Activated naive CD4-positive, alpha-beta T cell treated with anti-CD3 and anti-CD28 coated beads, Interleukin-2, amount 50 U/mL, for 24 hours (primary cell): Measurements from ENCODE around the gene ERI3.

Experiments used
- H3K27ac Mint-ChIP-seq: one replicate; pipeline ENCODE4 v1.8.0; 2021; ENCODE audit warnings: mild to moderate bottlenecking, mixed read lengths
- H3K27me3 Mint-ChIP-seq: one replicate; pipeline ENCODE4 v1.8.0; 2021; ENCODE audit warnings: mixed read lengths
- H3K36me3 Mint-ChIP-seq: one replicate; pipeline ENCODE4 v1.8.0; 2021; ENCODE audit warnings: mixed read lengths
- H3K4me1 Mint-ChIP-seq: one replicate; pipeline ENCODE4 v1.8.0; 2021; ENCODE audit warnings: mixed read lengths
- H3K4me3 Mint-ChIP-seq: one replicate; pipeline ENCODE4 v1.8.0; 2021; ENCODE audit warnings: mild to moderate bottlenecking, mixed read lengths
- H3K9me3 Mint-ChIP-seq: one replicate; pipeline ENCODE4 v1.8.0; 2021; ENCODE audit warnings: mixed read lengths

The ERI3 gene

DNA sequence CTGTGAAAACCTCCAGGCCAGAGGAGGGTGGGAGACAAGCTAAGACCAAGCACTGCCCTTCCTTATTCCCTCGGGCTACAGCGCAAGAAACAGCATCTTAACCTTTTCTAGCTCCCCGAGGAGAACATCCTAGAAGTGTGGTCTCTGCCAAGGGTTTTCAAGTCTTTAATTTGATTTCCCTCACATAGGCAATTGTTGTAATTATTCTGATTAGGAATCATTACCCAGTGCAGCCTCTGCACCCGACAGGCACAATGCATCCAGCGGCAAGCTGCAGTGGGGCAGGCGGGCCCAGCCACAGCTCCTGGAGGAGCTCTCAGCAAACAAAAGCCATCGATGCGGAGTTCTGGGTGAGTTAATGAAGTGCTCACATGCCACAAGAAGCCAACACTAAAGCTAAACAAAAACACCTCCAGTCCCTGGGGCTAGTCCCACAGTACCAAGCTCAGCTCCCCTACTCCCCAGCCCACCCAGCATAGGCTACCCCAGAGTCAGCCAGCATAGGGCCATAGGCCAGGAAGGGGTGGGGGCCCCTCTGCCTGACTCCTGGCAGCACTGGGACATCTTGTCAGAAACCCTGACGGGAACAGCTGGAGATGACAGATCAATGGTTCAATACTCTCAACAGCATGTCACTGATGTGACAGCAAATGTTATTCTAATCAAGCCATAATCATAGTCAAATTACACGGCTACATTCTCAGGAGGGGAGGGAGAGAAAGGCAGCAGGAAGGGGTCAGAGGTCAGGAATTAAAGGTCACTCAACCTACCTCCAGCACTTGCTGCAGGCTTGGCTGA is 42.5 kb downstream of the ERI3 start:
- Mint-ChIP-seq H3K9me3 (no peaks in the 10 kb centered on the region), H3K27me3 (no peaks in the 10 kb centered on the region), H3K4me1 (no peaks in the 10 kb centered on the region), H3K4me3 (no peak overlapping the region), H3K36me3 (peaks cover 8% of the 10 kb centered on the region), H3K27ac (no peak overlapping the region)

DNA sequence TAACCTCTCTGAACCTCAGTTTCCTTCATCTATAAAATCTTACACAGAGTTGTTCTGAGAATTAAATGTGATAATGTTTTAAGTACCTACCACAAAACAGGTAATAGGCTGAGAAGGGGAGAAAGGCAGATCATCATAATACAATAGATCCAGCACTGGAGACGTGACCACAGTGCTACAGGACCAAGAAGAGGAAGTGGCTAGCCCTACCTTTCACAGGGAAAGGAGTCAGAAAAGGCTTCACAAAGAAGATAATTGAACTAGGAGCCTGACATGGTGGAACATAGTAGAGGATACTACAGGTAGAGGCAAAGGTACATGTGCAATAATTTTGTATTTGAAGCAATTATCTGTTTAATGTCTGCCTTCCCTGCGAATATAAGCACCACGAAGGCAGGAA is 45.1 kb downstream of the ERI3 start:
- Mint-ChIP-seq H3K4me3 (no peak overlapping the region), H3K36me3 (peaks cover 18% of the 10 kb centered on the region), H3K4me1 (peaks cover 25% of the 10 kb centered on the region), H3K27ac (no peak overlapping the region), H3K27me3 (no peaks in the 10 kb centered on the region), H3K9me3 (no peaks in the 10 kb centered on the region)

- H3K36me3 Mint-ChIP-seq: peaks cover 29% of the 10 kb centered on the region
Measured at GRCh38 chr1:44305962-44306422, 49.1 kb downstream of the ERI3 start.

GRCh38 chr1:44303532-44303931 is 51.5 kb downstream of the ERI3 start:
- Mint-ChIP-seq H3K27me3 (no peaks in the 10 kb centered on the region), H3K4me1 (peaks cover 39% of the 10 kb centered on the region), H3K36me3 (peaks cover 25% of the 10 kb centered on the region), H3K27ac (no peak overlapping the region), H3K4me3 (no peak overlapping the region), H3K9me3 (no peaks in the 10 kb centered on the region)

More at GRCh38 chr1:44305962-44306422, 49.1 kb downstream of the ERI3 start:
- H3K4me3 Mint-ChIP-seq: peak overlapping the region; percentile 35
- peaks cover 39% of the 10 kb centered on the region for H3K4me1 Mint-ChIP-seq
- peak overlapping the region; percentile 72 for H3K27ac Mint-ChIP-seq
- H3K27me3 Mint-ChIP-seq: no peaks in the 10 kb centered on the region
- no peaks in the 10 kb centered on the region for H3K9me3 Mint-ChIP-seq

- Mint-ChIP-seq H3K4me3 (no peak overlapping the region), H3K4me1 (peaks cover 39% of the 10 kb centered on the region), H3K36me3 (peaks cover 23% of the 10 kb centered on the region), H3K27ac (no peak overlapping the region), H3K27me3 (no peaks in the 10 kb centered on the region), H3K9me3 (no peaks in the 10 kb centered on the region)
Measured at GRCh38 chr1:44302541-44302940, 52.5 kb downstream of the ERI3 start.

DNA sequence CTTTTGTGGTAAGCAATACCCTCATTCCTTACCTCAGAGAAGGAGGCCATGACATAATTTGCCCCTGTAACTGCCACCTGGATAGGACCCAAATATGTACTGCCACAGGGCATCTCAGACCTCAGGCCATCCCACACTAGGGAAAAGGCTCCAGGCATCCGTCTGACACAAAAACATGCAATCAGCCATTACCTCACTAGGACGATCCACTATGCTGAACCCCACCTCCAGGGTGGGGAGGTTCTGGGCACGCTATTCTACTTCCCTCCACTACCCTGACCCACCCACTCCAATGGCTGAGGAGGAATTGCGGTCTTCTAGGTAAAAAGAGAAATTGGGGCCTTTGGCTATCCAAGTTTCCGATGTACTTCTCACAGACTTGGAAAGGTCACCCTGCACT is 53.6 kb downstream of the ERI3 start:
- no peaks in the 10 kb centered on the region for H3K9me3 Mint-ChIP-seq
- peaks cover 29% of the 10 kb centered on the region for H3K4me1 Mint-ChIP-seq
- peaks cover 23% of the 10 kb centered on the region for H3K36me3 Mint-ChIP-seq
- H3K27me3 Mint-ChIP-seq: no peaks in the 10 kb centered on the region
- H3K4me3 Mint-ChIP-seq: no peak overlapping the region
- no peak overlapping the region for H3K27ac Mint-ChIP-seq

- no peak overlapping the region for H3K4me3 Mint-ChIP-seq
- H3K9me3 Mint-ChIP-seq: no peaks in the 10 kb centered on the region
- no peaks in the 10 kb centered on the region for H3K27me3 Mint-ChIP-seq
- H3K4me1 Mint-ChIP-seq: peaks cover 23% of the 10 kb centered on the region
- H3K27ac Mint-ChIP-seq: no peak overlapping the region
- peaks cover 22% of the 10 kb centered on the region for H3K36me3 Mint-ChIP-seq
Measured at GRCh38 chr1:44300852-44301251, 54.2 kb downstream of the ERI3 start.

GRCh38 chr1:44297695-44298400 is 57.2 kb downstream of the ERI3 start:
- no peaks in the 10 kb centered on the region for H3K9me3 Mint-ChIP-seq
- no peak overlapping the region for H3K27ac Mint-ChIP-seq
- H3K4me1 Mint-ChIP-seq: no peaks in the 10 kb centered on the region
- H3K4me3 Mint-ChIP-seq: no peak overlapping the region
- no peaks in the 10 kb centered on the region for H3K27me3 Mint-ChIP-seq
- H3K36me3 Mint-ChIP-seq: peaks cover 21% of the 10 kb centered on the region

DNA sequence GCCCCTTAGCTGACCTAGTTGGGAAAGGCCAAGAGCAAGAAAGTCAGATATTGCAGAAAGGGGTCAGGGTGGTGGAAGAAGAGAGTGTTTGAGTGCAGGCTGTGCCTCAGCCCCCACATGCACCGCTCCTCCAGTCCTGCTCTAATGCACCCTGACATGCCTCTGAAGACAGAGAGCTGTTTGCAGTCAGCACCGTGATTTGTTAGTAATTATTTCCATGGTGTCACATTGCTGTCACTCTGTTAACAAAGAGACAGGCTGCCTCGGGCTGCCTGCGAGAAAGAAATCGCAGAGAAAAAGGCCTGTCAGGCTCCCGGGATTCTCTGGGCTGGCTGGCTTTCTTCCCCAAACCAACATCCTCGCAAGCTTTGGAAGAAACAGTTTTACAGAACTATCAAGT is 58.3 kb downstream of the ERI3 start:
- no peaks in the 10 kb centered on the region for H3K27me3 Mint-ChIP-seq
- no peak overlapping the region for H3K4me3 Mint-ChIP-seq
- H3K9me3 Mint-ChIP-seq: no peaks in the 10 kb centered on the region
- H3K4me1 Mint-ChIP-seq: no peaks in the 10 kb centered on the region
- no peak overlapping the region for H3K27ac Mint-ChIP-seq
- peaks cover 18% of the 10 kb centered on the region for H3K36me3 Mint-ChIP-seq

GRCh38 chr1:44296086-44296485 is 59.0 kb downstream of the ERI3 start:
- Mint-ChIP-seq H3K9me3 (no peaks in the 10 kb centered on the region), H3K4me3 (no peak overlapping the region), H3K4me1 (no peaks in the 10 kb centered on the region), H3K27ac (no peak overlapping the region), H3K27me3 (no peaks in the 10 kb centered on the region), H3K36me3 (peaks cover 18% of the 10 kb centered on the region)

DNA sequence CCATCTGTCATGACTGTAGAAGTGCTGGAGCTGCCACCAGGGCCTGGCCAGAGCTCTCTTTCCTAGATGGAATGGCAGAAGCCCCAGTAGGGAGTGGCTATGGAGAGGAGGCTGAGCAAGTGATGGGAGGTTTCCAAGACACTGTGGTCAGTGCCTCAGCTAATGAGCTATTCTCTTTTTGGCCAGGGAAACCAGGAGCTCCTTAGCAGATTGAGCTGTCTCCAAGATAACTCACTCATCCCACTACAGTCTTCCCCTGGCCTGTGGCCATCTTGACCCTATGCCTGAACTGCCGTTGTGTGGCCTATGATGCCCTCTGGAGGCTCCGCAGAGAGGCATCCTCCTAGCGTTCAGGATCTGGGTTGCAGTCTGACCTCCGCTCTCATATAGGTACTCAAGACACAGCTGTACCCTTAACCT is 60.5 kb downstream of the ERI3 start:
- H3K4me3 Mint-ChIP-seq: no peak overlapping the region
- no peaks in the 10 kb centered on the region for H3K27me3 Mint-ChIP-seq
- H3K36me3 Mint-ChIP-seq: peaks cover 20% of the 10 kb centered on the region
- H3K9me3 Mint-ChIP-seq: no peaks in the 10 kb centered on the region
- no peaks in the 10 kb centered on the region for H3K4me1 Mint-ChIP-seq
- H3K27ac Mint-ChIP-seq: no peak overlapping the region

DNA sequence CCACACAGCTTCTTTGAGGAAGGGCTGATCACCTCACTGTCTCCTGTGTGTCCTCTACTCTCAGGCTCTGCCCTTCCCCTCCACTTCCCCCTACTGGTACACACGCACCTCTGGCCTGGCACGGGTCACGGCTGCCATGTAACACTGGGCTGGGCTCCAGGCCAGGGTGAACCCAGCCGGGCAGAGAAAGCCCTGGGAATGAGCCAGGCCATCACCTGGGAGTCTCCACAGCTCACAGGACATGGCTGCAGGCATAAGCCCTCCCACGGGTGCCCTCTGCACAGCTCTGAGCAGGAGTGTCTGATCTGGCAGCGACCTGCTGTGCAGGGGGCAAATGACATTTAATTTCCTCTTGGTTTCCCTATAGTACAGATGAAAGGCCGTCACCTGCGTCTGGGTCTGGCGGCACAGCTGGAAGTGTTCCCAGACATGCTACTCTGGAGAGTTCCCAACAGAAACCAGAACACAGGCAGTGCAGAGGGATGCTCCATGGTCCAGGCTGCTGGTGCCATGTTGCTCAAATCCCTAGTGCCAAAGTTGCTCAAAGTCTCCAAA is 61.2 kb downstream of the ERI3 start:
- no peaks in the 10 kb centered on the region for H3K27me3 Mint-ChIP-seq
- H3K27ac Mint-ChIP-seq: no peak overlapping the region
- no peaks in the 10 kb centered on the region for H3K4me1 Mint-ChIP-seq
- peaks cover 21% of the 10 kb centered on the region for H3K36me3 Mint-ChIP-seq
- no peaks in the 10 kb centered on the region for H3K9me3 Mint-ChIP-seq
- no peak overlapping the region for H3K4me3 Mint-ChIP-seq

DNA sequence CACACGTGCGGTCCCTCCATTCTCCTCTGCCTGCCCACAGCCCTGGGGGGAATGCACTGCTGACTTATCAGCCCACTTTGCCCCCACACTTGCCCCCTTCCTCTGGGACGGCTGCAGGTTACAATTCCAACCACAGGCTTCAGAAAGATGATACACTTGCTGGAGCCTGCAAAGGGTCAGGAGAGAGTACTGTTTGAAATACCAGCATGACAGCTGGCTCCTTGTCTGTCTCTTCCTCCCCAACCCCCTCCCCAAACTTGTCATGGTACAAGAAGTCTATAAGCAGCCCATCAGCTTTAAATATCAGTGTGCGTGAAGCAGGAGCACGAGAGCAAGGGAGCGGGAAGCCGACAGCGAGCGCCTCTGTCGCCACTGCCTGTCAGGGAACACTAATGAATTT is 62.4 kb downstream of the ERI3 start:
- no peaks in the 10 kb centered on the region for H3K9me3 Mint-ChIP-seq
- H3K4me1 Mint-ChIP-seq: no peaks in the 10 kb centered on the region
- H3K27ac Mint-ChIP-seq: no peak overlapping the region
- H3K27me3 Mint-ChIP-seq: no peaks in the 10 kb centered on the region
- no peak overlapping the region for H3K4me3 Mint-ChIP-seq
- H3K36me3 Mint-ChIP-seq: peaks cover 20% of the 10 kb centered on the region

DNA sequence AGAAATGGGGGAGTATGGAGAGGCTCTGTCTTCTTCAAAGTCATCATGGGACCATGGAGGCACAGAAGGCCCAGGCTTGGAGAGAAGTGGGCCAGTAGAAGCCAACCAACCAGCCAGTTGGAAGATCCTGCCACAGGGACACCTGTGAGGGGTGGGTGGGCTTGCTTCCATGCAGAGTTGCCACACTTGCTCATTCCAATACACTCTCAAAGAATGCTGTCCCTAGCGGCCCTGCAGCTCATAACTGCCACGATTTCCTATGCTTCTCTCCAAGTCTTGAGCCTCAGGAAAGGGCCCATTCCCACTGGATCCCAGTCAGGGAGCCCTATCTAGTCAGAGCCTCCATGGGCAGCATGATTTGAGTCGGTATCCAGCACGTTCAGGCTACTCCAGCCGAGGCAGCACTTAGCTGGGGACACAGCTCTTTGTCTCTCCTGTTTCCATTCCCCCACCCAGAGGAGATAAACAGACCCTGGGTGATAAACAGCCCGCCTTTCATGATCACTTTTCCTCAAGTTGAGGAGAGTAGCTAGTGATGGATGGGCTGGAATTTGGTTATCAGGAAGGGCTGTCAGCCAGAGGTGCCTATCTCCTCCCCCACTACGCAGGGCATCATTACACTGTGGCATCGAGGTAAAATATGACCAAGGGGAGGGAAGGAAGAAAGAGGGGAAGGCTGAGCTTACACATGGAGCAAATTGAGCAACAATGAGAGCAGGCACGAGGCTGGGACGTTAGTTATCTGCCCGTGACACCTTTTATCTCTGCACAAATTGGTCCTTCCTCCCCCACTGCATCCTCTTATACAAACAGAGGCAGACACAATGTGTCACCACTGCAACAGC is 64.6 kb downstream of the ERI3 start:
- Mint-ChIP-seq H3K4me3 (no peak overlapping the region), H3K36me3 (peaks cover 13% of the 10 kb centered on the region), H3K27ac (no peak overlapping the region), H3K9me3 (no peaks in the 10 kb centered on the region), H3K4me1 (no peaks in the 10 kb centered on the region), H3K27me3 (no peaks in the 10 kb centered on the region)

DNA sequence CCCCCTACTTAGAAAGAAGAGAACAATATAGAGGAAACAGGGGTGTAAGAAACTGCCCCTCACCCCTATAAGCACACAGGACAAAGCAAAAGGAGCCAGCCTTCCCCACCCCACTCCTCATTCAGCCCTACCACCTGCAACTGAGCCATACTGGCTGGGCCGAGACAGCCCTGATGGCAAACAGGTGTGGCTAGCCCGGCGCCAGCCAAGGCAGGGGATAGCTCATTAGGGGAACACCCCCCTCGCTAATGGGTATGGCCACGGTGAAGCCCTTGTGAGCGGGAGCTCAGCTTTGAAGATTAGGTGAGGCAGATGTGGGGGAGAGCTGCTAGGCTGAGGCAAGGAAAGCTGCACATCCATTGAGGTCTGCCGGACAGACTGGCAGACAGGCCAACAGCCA is 65.5 kb downstream of the ERI3 start:
- no peak overlapping the region for H3K27ac Mint-ChIP-seq
- no peaks in the 10 kb centered on the region for H3K4me1 Mint-ChIP-seq
- peaks cover 12% of the 10 kb centered on the region for H3K36me3 Mint-ChIP-seq
- no peaks in the 10 kb centered on the region for H3K27me3 Mint-ChIP-seq
- H3K9me3 Mint-ChIP-seq: no peaks in the 10 kb centered on the region
- H3K4me3 Mint-ChIP-seq: no peak overlapping the region
